Endothelial cell of hepatic sinusoid (primary cell): ENCODE results near the gene ACRV1.

Source experiments
- in situ Hi-C: cut with HindIII; loops from 2 replicates; pipeline ENCODE4 v1.10.0; 2017; ENCODE audit warnings: low sequenced_read_pairs

ACRV1 gene

DNA sequence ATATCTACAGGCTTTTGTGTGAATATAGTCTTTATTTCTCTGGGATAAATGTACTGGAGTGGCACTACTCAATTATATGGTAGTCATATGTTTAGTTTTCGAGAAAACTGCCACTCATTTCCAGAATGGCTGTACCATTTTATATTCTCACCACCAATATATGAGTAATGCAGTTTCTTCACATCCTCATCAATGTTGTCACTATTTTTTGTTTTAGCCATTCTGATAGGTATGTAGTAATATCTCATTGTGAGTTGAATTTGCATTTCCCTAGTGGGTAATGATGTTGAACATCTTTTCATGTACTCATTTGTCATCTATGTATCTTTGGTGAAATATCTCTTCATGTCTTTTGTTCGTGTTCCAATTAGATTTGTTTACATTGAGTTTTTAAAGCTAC, 18.0 kb downstream of the ACRV1 start:
- in situ Hi-C loops: no loop called here

GRCh38 chr11:125649465-125650166, 31.0 kb downstream of the ACRV1 start:
- in situ Hi-C loops: no loop called here

DNA sequence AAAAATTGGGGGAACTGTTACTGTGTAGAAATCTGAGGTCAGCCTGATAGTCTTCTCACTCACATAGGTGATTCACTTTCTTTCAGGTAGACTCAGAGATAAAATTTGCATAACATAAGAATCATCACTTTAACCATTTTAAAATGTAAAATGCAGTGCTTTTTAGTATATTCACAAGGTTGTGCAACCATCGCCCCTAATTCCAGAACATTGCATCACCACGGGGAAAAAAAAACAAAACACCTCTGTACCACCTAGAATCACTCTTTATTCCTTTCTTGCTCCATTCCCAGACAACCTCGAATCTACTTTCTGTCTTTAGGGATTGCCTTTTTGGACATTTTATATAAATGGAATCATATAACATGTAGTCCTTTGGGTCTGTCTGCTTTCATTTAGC, 34.8 kb downstream of the ACRV1 start:
- in situ Hi-C loops: no loop called here

- in situ Hi-C loops: no loop called here
These were observed 42.3 kb downstream of the ACRV1 start for GRCh38 chr11:125638315-125638714.

GRCh38 chr11:125637840-125638239, 42.8 kb downstream of the ACRV1 start:
- in situ Hi-C loops: no loop called here

DNA sequence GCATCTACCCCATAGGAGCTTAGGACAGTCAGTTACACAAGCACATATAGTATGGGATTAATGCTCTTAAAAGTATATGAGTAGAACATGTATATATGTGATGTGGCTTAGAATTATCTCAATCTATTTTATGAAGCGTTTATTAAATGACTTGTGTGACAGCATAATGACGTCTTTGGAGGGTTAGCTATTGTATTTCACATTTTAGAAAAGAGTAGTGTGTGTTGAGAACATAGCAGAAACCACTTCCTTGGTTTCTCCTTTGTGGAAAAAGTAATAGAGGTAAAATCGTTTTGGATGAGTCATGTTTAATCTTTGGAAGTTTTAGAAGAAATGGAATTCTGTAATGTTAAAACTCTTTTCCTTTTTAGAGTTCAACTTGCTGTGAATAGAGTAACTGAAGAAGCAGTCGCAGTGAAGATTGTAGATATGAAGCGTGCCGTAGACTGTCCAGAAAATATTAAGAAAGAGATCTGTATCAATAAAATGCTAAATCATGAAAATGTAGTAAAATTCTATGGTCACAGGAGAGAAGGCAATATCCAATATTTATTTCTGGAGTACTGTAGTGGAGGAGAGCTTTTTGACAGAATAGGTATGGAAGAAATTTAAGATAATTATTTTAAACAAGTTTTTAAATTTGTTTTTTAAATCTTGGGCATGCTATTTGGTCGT, 53.3 kb downstream of the ACRV1 start:
- in situ Hi-C loops: loop anchor here (5.0 kb wide), 1 partner anchor 250 kb away; no protein-coding TSS in a partner anchor

- in situ Hi-C loops: loop anchor here (5.0 kb wide), 1 partner anchor 251 kb away; no protein-coding TSS in a partner anchor
These were observed 54.2 kb downstream of the ACRV1 start for GRCh38 chr11:125626288-125626950.

GRCh38 chr11:125625630-125626287, 54.9 kb downstream of the ACRV1 start:
- in situ Hi-C loops: loop anchor here (5.0 kb wide), 1 partner anchor 252 kb away; no protein-coding TSS in a partner anchor

- in situ Hi-C loops: loop anchor here (5.0 kb wide), 1 partner anchor 252 kb away; no protein-coding TSS in a partner anchor
These were observed 55.4 kb downstream of the ACRV1 start for GRCh38 chr11:125625225-125625629.

DNA sequence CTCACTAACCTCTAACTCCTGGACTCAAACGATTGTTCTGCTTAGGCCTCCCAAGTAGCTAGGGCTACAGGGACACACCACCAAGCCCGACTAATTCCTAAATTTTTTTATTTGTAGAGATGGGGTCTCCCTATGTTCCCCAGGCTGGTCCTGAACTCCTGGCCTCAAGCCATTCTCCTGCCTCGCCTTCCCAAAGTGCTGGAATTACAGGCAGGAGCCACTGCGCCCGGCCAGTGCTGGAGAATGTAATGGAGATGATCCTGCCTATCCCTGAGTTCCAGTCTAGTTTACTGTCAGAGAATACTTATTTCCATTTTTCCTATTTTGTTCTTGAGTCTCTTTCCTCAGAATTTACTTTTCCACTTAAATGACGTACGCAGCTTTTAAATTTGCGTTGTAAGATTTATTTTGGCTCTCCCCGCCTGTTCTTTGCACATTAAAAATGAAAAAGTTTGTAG, 55.9 kb downstream of the ACRV1 start, which contains the start of gene CHEK1:
Gene CHEK1, plus strand, starts transcription at position 408 of the 458 bp plus-strand sequence. CDS start 1,606 bp downstream, outside the sequence.
- in situ Hi-C loops: loop anchor here (5.0 kb wide), 1 partner anchor 253 kb away; no protein-coding TSS in a partner anchor

GRCh38 chr11:125623064-125623463, 57.6 kb downstream of the ACRV1 start:
- in situ Hi-C loops: no loop called here

- in situ Hi-C loops: no loop called here
These were observed 58.7 kb downstream of the ACRV1 start for GRCh38 chr11:125621995-125622394.
